Fibroblast of mammary gland (primary cell): ENCODE results near the gene OCRL.
A peak's percentile ranks its signal among the peaks of the same experiment; 100 is the strongest.

ENCODE experiments used
- DNase-seq: peaks from one replicate; pipeline ENCODE4 v3.0.0-alpha.2; 2010; ENCODE audit warnings: low read depth
- H3K4me3 ChIP-seq: 2 replicates; pipeline ENCODE4 v1.5.1; 2011; ENCODE audit warnings: low read depth, mild to moderate bottlenecking, low read length, moderate library complexity; ENCODE audit not compliant: control insufficient read depth
- TF ChIP-seq, protein P1 (sequence below): conservative IDR thresholded peaks from 2 replicates; pipeline ENCODE4 v1.5.1; 2011; ENCODE audit warnings: low read depth, low read length, inconsistent platforms; ENCODE audit not compliant: control insufficient read depth, insufficient read depth

The OCRL gene

DNA sequence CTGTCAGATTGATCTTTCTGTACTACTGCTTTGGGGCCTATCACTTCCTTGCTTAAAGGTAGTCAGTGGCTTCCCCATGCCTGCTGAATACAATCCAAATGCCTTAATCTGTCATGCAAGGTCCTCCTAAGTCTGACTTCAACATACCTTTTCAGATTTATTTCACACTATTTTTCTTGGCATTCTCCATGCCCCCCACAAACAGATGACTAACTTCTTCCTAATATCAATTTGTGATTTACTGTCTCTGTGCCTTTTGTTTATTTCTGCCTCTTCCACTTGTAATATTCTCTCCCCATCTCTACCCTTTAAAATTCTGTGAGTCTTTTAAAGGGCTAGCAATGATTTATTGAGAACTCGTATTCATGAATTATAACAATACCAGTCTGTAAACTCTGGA, 41.8 kb downstream of the OCRL start:
- DNase-seq = peak; percentile 24
- H3K4me3 ChIP-seq = no peak overlapping the region
- TF ChIP-seq, protein P1, sequence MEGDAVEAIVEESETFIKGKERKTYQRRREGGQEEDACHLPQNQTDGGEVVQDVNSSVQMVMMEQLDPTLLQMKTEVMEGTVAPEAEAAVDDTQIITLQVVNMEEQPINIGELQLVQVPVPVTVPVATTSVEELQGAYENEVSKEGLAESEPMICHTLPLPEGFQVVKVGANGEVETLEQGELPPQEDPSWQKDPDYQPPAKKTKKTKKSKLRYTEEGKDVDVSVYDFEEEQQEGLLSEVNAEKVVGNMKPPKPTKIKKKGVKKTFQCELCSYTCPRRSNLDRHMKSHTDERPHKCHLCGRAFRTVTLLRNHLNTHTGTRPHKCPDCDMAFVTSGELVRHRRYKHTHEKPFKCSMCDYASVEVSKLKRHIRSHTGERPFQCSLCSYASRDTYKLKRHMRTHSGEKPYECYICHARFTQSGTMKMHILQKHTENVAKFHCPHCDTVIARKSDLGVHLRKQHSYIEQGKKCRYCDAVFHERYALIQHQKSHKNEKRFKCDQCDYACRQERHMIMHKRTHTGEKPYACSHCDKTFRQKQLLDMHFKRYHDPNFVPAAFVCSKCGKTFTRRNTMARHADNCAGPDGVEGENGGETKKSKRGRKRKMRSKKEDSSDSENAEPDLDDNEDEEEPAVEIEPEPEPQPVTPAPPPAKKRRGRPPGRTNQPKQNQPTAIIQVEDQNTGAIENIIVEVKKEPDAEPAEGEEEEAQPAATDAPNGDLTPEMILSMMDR = no peak

DNA sequence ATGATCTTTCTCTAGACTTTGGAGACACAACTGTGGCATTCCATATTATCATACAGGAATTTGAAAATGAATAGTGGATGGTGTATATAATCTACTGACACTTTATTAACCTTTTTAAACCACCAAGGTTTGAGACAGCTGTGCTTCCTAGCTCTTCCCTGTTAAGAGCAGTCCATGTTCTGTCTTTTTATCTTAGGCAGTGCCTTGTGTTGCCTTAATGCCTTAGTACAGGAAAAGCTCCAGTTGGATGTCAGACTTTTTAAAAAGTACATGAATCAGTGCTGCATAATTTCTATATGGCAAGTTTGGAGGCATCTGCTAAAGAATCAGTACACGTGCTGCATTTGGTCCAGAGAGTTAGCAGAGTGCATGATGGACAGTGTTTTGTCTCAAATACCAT, 45.1 kb downstream of the OCRL start:
- DNase-seq = no peak
- H3K4me3 ChIP-seq = no peak overlapping the region
- TF ChIP-seq, protein P1 = no peak

DNA sequence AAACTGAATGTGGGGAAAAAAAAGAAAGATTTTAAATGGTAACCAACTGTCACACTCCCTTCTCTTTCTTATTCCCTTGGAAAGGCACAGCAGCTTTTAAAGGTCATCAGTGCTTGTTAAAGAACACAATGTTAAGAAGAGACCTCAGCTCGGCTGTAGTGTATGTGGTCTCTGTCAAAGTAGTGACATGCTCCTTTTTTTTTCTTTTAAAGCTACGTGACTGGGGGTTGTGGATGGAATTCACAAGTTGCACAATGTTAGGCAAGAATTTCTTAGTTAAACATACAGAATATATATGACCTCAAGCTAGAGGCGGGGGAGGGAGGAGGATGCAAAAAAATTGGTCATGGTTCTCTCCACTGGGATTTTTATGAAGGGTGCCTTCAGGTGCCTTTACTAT, 45.6 kb downstream of the OCRL start:
- no peak overlapping the region for H3K4me3 ChIP-seq
- no peak for DNase-seq
- TF ChIP-seq, protein P1 = no peak

DNA sequence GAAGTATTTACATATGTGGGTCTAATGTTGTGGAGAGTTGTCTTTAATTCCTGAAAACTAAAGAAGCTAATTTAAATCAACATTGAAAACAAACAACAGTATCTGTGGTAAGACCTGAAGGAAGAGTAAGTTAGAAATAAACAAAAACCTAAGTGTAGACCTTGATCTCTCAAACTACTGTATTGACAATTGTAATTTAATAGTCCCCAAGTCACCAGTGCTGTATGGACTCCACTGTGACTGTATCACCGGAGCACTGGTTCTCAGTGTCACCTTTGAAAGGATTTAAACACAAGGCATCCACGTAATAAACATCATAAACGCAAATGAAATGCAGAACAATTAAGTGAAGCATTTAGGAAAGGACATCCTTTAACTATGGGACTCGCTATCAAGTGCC, 46.4 kb downstream of the OCRL start:
- H3K4me3 ChIP-seq = no peak overlapping the region
- TF ChIP-seq, protein P1 = no peak

DNA sequence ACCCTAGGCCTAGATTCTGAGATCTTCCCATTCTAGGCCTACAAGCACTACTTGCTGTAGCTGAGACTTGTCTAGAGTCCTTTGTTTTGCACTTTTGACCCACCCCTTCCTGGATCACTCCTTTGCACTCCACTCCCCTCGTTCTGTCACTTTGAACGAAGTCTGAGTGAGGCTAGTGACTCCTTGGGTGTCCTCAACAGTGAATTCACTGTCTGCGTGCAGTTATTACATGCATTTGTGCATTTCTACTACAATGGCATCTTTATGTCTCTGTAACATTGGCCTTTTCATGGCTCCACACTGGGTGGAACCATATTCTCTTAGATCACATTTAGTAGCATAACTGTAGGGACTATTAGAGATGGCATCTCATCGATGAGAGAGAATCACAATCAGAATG, 50.5 kb downstream of the OCRL start:
- TF ChIP-seq, protein P1 = no peak
- no peak for DNase-seq
- H3K4me3 ChIP-seq = no peak overlapping the region

More for the DNA sequence above, 46.4 kb downstream of the OCRL start:
- no peak for DNase-seq

DNA sequence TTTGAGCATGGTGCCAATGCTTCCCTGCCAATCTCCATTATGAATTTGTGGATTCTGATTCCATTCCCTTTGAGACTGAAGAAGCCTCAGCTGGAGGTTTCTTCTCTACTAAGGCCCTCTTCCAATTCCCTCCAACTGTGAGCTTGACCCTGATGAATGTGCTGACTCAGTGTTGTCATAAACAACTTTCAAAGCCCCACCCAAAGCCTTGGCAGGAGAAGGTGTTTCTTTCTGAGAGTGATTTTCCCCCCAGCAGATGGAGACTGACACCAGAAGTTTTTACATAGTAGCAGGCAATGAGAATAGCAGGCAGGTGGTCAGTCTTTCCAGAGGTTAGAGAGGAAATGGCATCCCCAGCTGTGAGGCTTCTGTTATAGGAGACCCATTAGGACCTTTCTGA, 53.1 kb downstream of the OCRL start:
- TF ChIP-seq, protein P1 = no peak
- peak; percentile 70 for DNase-seq
- no peak overlapping the region for H3K4me3 ChIP-seq

DNA sequence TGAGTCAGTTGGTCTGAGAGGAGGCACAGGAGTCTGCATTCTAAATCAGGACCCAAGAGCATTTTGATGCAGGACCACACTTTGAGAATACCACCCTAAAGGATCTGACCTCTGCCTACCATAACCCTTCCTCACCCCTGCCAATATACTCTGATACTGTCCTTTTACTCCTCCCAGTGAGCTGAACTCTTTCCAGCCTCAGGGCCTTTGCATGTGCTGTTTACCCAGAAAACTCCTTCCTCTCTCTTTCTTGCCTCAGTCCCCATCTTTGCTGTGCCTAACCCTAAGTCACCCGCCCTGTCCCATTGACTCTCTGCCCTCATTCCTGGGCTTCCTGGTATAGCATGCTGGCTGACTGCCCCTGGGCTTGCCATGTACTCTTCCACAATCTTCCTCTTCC, 54.7 kb downstream of the OCRL start:
- DNase-seq = no peak
- no peak overlapping the region for H3K4me3 ChIP-seq
- TF ChIP-seq, protein P1 = no peak
